ENCODE results near the gene APP. TPM values are rescaled to one million over a fixed set of nuclear protein-coding genes. Genes with fewer than 3 reads are reported as not detected.
A peak's percentile ranks its signal among the peaks of the same experiment; 100 is the strongest.

The APP gene
- total RNA-seq, 1 donor from 2014 or later = 334 TPM

DNA sequence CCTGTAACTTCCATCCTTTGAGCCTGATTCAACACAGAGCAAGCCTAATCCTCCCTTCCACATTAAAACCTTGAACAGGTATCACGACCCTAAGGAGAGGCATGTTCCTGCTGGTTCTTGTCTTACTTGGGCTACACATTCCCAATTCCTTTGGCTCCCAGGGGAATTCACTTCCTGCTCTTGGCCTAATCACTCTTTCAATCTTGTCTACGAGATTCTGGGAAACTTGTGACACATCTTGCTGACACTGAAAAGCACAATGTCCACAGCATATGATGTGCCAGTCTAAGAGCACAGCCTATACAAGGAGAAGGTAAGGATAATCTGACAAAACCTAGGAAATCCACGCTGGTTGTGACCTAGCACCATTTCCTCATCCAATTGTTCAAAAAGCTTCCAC, 271.9 kb downstream of the APP start:
- no peak for DNase-seq

DNA sequence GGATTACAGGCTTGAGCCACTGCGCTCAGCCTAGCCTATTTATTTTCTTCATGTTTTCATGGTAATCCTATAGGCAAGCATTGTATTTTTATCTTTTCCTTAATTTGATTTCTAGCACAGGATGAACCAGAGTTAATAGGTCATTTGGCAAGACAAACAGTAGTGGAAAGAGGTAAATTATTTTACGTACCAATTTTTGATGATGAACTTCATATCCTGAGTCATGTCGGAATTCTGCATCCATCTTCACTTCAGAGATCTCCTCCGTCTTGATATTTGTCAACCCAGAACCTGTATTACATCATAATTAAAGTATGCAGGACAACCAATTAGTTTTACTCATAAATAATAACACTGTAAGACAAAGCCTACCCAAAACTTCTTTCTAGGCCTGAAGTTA, 273.2 kb downstream of the APP start:
- no peak for DNase-seq

GRCh38 chr21:25896501-25897056, 274.0 kb downstream of the APP start:
- no peak for DNase-seq

GRCh38 chr21:25895565-25896205, 274.9 kb downstream of the APP start:
- DNase-seq = peak; percentile 68

DNA sequence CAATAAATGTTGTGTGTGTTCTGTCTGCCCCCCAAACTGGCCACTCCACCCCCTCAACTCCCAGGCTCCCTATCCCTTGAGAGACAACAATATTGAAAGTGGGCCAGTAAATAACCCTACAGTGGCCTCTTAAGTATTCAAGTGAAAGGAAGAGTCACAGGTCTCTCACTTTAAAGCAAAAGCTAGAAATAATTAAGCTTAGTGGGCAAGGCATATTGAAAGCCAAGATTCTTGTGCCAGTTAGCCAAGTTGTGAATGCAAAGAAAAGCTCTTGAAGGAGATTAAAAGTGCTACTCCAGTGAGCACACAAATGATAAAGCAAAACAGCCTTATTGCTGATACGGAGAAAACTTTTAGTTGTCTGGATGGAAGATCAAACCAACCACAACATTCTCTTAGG, 277.4 kb downstream of the APP start:
- no peak for DNase-seq

DNA sequence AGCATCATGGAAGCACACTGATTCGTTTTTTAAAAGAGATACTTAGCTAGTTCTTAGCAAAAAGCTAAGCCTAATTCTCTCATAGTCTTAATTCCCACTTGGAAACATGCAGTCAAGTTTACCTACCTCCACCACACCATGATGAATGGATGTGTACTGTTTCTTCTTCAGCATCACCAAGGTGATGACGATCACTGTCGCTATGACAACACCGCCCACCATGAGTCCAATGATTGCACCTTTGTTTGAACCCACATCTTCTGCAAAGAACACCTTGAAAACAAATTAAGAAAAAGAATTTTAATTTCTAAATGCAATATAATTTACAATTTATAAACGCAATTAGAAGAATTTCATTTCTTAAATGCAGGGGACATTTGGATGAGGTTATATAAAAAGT, 279.0 kb downstream of the APP start:
- no peak for DNase-seq

DNA sequence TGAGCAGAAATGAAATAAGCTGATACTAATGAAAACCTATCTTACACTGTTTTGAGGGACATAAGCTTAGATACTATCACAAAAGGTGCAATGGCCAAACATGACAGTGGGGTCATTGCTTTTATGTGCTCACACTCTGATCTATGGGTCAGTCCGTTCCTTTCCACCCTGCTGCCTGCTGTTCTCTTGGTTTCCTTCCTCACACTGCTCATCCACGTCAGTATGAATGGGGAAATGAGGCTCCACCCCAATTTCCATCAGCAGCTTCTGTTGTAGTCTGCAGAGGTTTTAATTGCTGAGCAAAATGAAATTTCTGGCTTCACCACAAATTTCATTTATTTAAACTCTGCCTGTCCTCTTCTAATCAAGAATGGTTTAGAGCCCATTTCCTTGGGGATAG, 280.6 kb downstream of the APP start:
- no peak for DNase-seq

GRCh38 chr21:25888711-25889110, 281.9 kb downstream of the APP start:
- no peak for DNase-seq

- DNase-seq = no peak
These were observed 282.8 kb downstream of the APP start for GRCh38 chr21:25887646-25888306.

- DNase-seq = no peak
These were observed 283.4 kb downstream of the APP start for GRCh38 chr21:25887166-25887565.

DNA sequence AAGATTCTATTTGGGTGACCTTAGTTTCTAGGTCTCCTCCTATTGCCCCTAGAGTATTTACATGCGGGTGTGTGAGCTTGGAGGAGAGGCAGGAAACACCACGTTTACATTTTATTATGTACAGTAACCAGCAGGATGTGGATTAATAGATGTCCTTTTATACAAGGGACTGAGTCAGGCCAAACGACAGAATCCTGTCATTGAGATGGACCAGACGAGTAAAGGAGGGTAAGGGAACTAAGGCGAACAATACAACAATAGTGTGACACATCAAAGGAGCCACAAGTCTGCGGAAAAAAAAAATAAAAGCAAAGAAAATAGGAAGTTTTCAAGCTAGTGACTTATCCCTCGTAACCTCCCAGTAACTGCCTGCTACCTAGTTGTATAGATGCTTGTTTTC, 284.7 kb downstream of the APP start:
- DNase-seq = no peak

- no peak for DNase-seq
These were observed 285.2 kb downstream of the APP start for GRCh38 chr21:25885405-25885804.

- no peak for DNase-seq
These were observed 286.3 kb downstream of the APP start for GRCh38 chr21:25884311-25884710.

- peak; percentile 80 for DNase-seq
These were observed 288.8 kb downstream of the APP start for GRCh38 chr21:25881524-25882376.

DNA sequence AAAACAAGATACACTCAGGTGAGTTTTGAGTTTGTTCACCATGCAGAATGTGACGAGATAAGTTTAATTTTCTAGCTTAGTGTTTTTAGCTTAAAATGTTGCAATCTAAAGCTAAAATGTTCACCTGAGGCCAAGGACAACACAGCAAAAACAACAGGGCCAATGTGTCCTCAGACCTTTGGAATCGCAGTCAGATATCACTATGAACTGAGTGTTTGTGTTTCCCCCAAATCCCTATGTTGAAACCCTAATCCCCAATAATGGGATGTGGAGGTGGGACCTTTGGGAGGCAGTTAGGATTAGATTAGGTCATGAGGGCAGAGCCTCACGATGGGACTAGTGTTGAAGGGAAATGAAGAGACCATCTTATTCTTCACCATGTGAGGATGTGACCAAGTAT, 291.4 kb downstream of the APP start:
- no peak for DNase-seq

DNA sequence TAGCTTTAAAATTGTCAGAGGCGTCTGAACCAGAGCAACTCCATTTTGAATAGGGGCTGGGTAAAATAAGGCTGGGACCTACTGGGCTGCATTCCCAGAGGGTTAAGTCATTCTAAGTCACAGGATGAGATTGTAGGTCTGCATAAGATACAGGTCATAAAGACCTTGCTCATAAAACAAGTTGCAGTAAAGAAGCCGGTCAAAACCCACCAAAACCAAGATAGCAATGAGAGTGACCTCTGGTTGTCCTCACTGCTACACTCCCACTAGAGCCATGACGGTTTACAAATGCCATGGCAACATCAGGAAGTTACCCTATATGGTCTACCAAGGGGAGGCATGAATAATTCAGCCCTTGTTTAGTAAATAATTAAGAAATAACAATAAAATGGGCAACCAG, 292.2 kb downstream of the APP start:
- DNase-seq = no peak

- DNase-seq = no peak
These were observed 298.3 kb downstream of the APP start for GRCh38 chr21:25872271-25872670.

- DNase-seq = no peak
These were observed 299.0 kb downstream of the APP start for GRCh38 chr21:25871566-25871965.

- DNase-seq = no peak
These were observed 300.5 kb downstream of the APP start for GRCh38 chr21:25870084-25870483.

GRCh38 chr21:25867061-25867460, 303.5 kb downstream of the APP start:
- no peak for DNase-seq

GRCh38 chr21:25863747-25864146, 306.8 kb downstream of the APP start:
- DNase-seq = no peak

GRCh38 chr21:25863031-25863430, 307.5 kb downstream of the APP start:
- no peak for DNase-seq

GRCh38 chr21:25862596-25862995, 308.0 kb downstream of the APP start:
- no peak for DNase-seq
